Activated CD8-positive, alpha-beta T cell treated with anti-CD3 and anti-CD28 coated beads, Interleukin-2, amount 10 ng/mL, durations not matched to agents 7 days and 5 days (primary cell): Measurements from ENCODE around the gene NOX4. TPM values are rescaled to one million over a fixed set of nuclear protein-coding genes. Genes with fewer than 3 reads are reported as not detected.
"Not testable (repeated sequence)": the region's sequence is repeated elsewhere in the genome, so short reads cannot be mapped to it uniquely, and the experiment has no call there.

ENCODE experiments used
- ATAC-seq: fragments of 150-1000 bp; cut with Tn5 transposase; one replicate; pipeline ENCODE4 v1.10.0; 2021; ENCODE audit warnings: moderate library complexity
- CTCF ChIA-PET: fragments of 350-600 bp; sonication (Branson Sonifier 250); formaldehyde crosslinking; loops from one replicate; lab custom pipeline; 2021; ENCODE audit warnings: antibody characterized with exemption; lab: Charles Lee
- POLR2A ChIA-PET: fragments of 350-600 bp; sonication (Branson Sonifier 250); formaldehyde crosslinking; loops from one replicate; lab custom pipeline; 2021; ENCODE audit warnings: antibody characterized with exemption; lab: Charles Lee
- DNase-seq: peaks from one replicate; pipeline ENCODE4 v3.0.0-alpha.2; 2020
- H3K27ac Mint-ChIP-seq: one replicate; pipeline ENCODE4 v1.8.0; 2021; ENCODE audit warnings: mild to moderate bottlenecking, mixed read lengths
- H3K27me3 Mint-ChIP-seq: one replicate; pipeline ENCODE4 v1.8.0; 2021; ENCODE audit warnings: low read depth, mixed read lengths
- H3K36me3 Mint-ChIP-seq: one replicate; pipeline ENCODE4 v1.8.0; 2021; ENCODE audit warnings: low read depth, mixed read lengths
- H3K4me1 Mint-ChIP-seq: one replicate; pipeline ENCODE4 v1.8.0; 2021; ENCODE audit warnings: low read depth, mixed read lengths
- H3K4me3 Mint-ChIP-seq: one replicate; pipeline ENCODE4 v1.8.0; 2021; ENCODE audit warnings: mild to moderate bottlenecking, mixed read lengths
- H3K9me3 Mint-ChIP-seq: one replicate; pipeline ENCODE4 v1.8.0; 2022; ENCODE audit warnings: mixed read lengths; ENCODE audit not compliant: insufficient read depth
- total RNA-seq, 2 experiments: library from RNA; stranded (reverse); gene quantifications; one replicate each; pipeline ENCODE4 v1.2.3, GENCODE V29; 2021

NOX4 gene
- total RNA-seq, 2 experiments from 2014 or later: not detected

DNA sequence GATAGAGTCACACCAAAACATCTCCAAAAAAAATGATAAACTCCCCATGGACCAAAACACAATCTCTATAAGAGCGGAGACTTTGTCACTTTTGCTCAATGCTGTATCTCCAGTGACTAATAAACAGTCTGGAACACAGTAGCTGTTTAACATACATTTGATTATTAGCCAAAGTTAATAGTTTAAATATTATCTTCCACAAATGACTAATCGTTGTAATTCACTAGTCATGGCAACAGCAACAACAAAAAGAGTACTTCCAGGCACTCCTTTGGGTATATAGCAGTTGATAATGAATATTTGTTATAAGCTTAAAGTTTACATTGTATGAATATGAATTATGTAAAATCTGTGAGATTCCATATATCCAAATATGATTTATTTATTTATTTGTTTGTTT is 121.8 kb downstream of the NOX4 start:
- H3K4me3 Mint-ChIP-seq, POLR2A ChIA-PET, CTCF ChIA-PET, H3K9me3 Mint-ChIP-seq, H3K4me1 Mint-ChIP-seq, H3K27me3 Mint-ChIP-seq, H3K36me3 Mint-ChIP-seq, DNase-seq, H3K27ac Mint-ChIP-seq, ATAC-seq: not testable (repeated sequence)

DNA sequence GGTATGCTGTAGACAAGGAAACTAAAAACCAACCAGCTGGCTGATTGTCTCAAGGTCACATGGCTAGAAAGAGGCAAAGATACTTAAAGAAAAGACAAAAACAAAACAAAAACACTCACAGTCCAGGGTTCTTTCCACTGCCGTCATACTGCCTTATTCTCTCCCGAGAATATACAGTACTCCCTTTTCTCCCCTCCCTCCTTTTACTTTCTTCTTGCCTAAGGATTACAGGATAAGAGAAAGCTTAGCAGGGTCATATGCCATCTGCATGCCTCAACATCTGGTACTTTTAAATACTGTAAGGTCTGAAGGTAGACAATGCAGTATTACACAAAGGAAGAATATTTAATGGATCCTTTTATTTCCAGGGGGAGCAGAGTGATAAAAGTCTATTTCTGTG is 126.3 kb downstream of the NOX4 start:
- ATAC-seq, POLR2A ChIA-PET: not testable (repeated sequence)

DNA sequence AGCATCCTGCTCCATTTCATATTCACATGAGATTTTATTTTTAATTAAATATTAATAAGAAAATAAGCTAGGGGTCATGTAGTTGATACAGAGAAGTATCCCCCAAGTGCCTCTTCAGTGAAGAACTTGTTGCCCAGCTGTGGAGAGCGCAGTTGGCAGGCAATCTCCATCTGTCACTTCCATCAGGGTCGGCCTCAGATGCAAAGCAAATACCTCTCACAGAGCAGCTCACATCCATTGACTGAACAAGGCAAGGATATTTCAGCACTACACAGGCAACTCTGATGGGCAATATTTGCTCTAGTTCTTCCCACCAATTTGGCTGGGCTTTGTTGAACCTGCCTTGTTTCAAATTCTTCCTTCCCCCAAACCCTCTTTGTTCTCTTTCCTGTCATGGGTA is 129.4 kb downstream of the NOX4 start:
- Mint-ChIP-seq H3K4me1 (no peaks in the 10 kb centered on the region), H3K4me3 (no peak overlapping the region), H3K27me3 (no peaks in the 10 kb centered on the region), H3K9me3 (no peaks in the 10 kb centered on the region), H3K36me3 (no peaks in the 10 kb centered on the region), H3K27ac (no peak overlapping the region)
- ATAC-seq (no peak), DNase-seq (no peak)
- POLR2A ChIA-PET: no interaction called here
- CTCF ChIA-PET: no interaction called here

More for the DNA sequence above, 126.3 kb downstream of the NOX4 start:
- H3K27ac Mint-ChIP-seq, H3K27me3 Mint-ChIP-seq, H3K36me3 Mint-ChIP-seq, H3K4me3 Mint-ChIP-seq, H3K4me1 Mint-ChIP-seq, H3K9me3 Mint-ChIP-seq, CTCF ChIA-PET, DNase-seq: not testable (repeated sequence)

DNA sequence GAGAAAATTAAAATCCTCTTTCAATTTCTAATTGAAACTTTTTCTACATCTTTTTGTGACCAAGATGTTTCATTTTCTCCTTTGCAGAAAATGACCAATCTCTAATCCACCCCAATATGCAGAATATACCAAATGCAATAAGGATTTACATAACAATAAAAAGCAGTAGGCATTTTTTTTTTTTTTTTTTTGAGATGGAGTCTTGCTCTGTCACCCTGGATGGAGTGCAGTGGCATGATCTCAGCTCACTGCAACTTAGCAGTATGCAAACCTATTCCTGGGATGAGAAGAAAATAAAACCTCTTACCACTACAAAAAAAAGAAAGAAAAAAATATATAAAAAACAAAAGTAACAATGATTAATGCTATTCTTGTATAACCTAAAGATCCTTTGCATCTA is 132.0 kb downstream of the NOX4 start:
- H3K36me3 Mint-ChIP-seq, DNase-seq, H3K4me3 Mint-ChIP-seq, CTCF ChIA-PET, POLR2A ChIA-PET, H3K27me3 Mint-ChIP-seq, H3K4me1 Mint-ChIP-seq, ATAC-seq, H3K9me3 Mint-ChIP-seq, H3K27ac Mint-ChIP-seq: not testable (repeated sequence)

DNA sequence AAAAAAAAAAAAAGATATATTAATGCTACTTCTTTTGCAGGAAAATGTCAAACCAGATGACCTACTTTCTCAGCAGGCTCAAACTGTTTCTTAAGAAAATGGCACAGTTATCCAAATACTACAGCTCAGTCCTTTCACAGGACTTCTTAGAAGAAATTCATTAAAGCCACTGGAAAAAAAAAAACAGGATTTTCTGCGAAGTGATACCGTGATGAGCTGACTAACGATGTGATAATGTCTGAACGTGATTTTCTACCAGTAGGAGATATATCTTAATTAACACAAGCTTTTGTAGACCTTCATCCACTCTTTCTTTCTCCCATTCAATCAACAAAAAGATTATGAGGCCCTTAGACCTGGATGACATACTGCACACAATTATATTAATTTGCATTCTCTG is 132.4 kb downstream of the NOX4 start:
- H3K9me3 Mint-ChIP-seq: no peaks in the 10 kb centered on the region
- no peaks in the 10 kb centered on the region for H3K4me1 Mint-ChIP-seq
- H3K27me3 Mint-ChIP-seq: no peaks in the 10 kb centered on the region
- H3K36me3 Mint-ChIP-seq: no peaks in the 10 kb centered on the region
- ATAC-seq (no peak), DNase-seq (no peak)
- no peak overlapping the region for H3K4me3 Mint-ChIP-seq
- ChIA-PET CTCF (no interaction called here), POLR2A (no interaction called here)
- H3K27ac Mint-ChIP-seq: no peak overlapping the region

DNA sequence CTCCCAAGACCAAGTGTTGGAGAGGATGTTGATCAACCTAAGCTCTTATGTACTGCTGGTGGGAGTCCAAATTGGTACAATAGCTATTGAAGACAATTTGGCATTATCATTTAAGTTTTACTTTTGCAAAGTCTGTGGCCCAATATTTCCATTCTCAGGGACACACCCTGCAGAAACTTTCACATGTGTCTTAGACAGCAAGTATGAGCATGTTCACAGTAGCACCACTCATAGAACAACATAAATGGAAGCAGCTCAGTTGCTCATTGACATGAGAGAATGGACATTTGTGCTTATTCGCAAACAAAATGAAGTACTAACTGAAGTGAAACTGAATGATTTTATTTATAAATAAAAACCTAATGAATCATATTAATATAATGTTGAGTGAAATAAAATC is 135.5 kb downstream of the NOX4 start:
- no peaks in the 10 kb centered on the region for H3K9me3 Mint-ChIP-seq
- no peaks in the 10 kb centered on the region for H3K36me3 Mint-ChIP-seq
- ATAC-seq (no peak), DNase-seq (no peak)
- CTCF ChIA-PET: no interaction called here
- no peaks in the 10 kb centered on the region for H3K4me1 Mint-ChIP-seq
- POLR2A ChIA-PET: no interaction called here
- no peak overlapping the region for H3K27ac Mint-ChIP-seq
- no peak overlapping the region for H3K4me3 Mint-ChIP-seq
- no peaks in the 10 kb centered on the region for H3K27me3 Mint-ChIP-seq

DNA sequence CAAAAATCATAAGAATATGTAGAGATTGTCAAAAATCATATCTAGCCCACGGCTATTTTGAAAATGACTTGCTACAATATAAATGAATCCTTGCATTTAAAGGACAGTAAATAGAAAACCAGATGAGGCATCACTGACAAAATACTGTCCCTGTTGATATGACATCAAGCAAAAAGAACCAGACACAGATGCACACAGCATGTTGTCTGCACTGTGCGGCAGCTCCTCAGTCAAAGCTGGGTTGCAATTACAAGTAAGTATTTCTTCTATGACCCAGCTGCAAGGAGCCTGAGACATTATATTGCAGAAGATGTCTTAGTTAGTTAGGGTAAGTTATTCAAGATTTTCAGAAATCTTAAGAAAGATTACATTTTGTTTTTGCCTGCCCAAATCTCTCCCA is 136.7 kb downstream of the NOX4 start:
- CTCF ChIA-PET, H3K27me3 Mint-ChIP-seq: not testable (repeated sequence)

DNA sequence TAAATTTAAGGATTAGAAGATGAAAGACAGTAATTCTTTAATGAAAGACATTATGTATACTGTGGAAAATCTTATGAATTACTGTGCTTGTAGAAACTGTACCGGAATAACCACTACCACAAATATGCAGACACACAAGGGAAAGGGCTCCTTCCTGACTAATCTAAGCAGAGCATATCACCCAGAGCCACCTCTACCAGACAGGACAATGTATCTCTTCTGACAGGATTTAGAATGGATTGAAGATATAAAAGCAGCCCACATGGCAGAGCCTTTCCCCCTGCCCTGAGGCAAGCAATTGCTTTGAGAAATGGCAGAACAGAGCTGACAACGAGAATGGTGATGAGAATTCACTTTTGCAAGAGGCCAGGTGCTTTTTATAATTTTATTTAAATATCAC is 144.1 kb downstream of the NOX4 start:
- DNase-seq: no peak
- Mint-ChIP-seq H3K9me3 (no peaks in the 10 kb centered on the region), H3K27ac (no peak overlapping the region), H3K27me3 (no peaks in the 10 kb centered on the region), H3K4me1 (no peaks in the 10 kb centered on the region), H3K36me3 (no peaks in the 10 kb centered on the region), H3K4me3 (no peak overlapping the region)
- CTCF ChIA-PET: no interaction called here
- POLR2A ChIA-PET: no interaction called here
- ATAC-seq: no peak

More for the DNA sequence above, 136.7 kb downstream of the NOX4 start:
- POLR2A ChIA-PET, ATAC-seq, H3K4me1 Mint-ChIP-seq, H3K27ac Mint-ChIP-seq, DNase-seq, H3K9me3 Mint-ChIP-seq, H3K4me3 Mint-ChIP-seq, H3K36me3 Mint-ChIP-seq: not testable (repeated sequence)

DNA sequence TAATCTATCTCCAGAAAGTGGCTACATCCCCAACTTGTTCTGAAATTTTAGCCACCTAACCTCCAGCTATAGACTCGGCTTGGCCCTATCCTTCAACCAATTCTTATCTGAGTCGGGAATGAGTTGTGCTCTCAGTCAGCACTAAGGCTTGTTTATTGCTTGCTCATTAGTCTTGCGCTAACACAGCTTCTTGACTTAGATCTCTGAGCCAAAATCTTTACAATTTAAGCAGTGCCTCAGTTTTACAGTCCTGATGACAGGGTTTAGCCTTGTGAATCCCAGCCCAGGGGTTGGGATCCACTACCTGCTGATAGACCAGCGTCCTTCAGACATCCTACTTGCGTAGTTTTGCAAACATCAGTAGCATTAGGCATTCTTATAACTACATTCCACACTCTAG is 144.6 kb downstream of the NOX4 start:
- Mint-ChIP-seq H3K36me3 (no peaks in the 10 kb centered on the region), H3K27me3 (no peaks in the 10 kb centered on the region), H3K4me3 (no peak overlapping the region), H3K4me1 (no peaks in the 10 kb centered on the region), H3K27ac (no peak overlapping the region), H3K9me3 (no peaks in the 10 kb centered on the region)
- no peak for DNase-seq
- ATAC-seq: no peak
- POLR2A ChIA-PET: no interaction called here
- CTCF ChIA-PET: no interaction called here

DNA sequence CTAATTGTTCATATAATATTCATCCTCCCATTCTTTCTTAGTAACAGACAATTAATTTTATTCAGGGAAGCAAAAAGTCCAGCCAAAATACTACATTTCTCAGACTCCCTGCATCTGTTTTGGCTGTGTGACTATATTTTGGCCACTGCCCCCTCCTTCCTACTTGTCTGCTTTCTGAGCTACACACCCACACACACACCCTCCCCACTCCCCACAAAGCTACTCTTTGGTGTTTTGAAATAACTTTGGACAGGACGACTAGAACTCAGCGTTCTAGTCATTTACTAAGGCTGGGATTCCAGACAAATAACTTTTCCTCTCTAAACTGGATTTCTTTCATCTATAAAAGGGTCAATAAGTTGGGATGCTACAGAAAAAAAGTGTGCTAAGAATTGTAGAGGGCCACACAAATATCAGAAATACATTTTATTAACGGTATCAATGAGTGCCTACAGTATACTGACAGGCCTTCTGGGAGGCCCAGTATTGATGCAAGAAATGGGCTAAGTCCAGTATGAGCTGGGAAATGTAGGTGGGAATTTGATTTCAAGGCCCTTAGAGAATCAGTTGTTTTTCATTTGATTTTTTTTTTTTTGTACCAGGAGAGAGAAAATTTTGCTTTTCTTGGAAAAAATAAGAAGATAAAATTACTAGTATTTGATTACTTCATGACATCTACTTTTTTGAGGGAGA is 148.1 kb downstream of the NOX4 start:
- H3K36me3 Mint-ChIP-seq, ATAC-seq, H3K27me3 Mint-ChIP-seq, H3K9me3 Mint-ChIP-seq, H3K4me3 Mint-ChIP-seq, DNase-seq, H3K27ac Mint-ChIP-seq, CTCF ChIA-PET, POLR2A ChIA-PET, H3K4me1 Mint-ChIP-seq: not testable (repeated sequence)

DNA sequence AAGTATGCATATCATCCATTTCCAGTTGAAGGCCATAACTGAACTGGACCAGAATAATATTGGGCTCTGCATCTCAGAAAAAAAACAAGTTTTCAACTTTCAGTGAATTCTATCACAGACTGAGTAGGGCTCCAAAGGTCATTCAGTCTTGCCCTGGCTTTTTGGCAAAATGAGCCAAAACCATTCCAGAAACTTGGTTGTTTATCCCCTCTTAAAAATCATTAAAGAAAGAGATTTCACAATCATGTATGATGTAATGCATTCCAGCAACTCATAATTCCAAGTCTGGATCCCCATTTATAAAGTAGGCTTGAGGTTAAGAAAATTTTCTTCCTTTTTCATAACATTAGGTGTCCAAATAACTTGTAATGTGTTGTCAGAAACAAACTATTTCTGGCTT is 150.7 kb downstream of the NOX4 start:
- H3K27me3 Mint-ChIP-seq, H3K36me3 Mint-ChIP-seq, CTCF ChIA-PET, H3K27ac Mint-ChIP-seq, H3K9me3 Mint-ChIP-seq, H3K4me3 Mint-ChIP-seq, H3K4me1 Mint-ChIP-seq, DNase-seq, POLR2A ChIA-PET, ATAC-seq: not testable (repeated sequence)

DNA sequence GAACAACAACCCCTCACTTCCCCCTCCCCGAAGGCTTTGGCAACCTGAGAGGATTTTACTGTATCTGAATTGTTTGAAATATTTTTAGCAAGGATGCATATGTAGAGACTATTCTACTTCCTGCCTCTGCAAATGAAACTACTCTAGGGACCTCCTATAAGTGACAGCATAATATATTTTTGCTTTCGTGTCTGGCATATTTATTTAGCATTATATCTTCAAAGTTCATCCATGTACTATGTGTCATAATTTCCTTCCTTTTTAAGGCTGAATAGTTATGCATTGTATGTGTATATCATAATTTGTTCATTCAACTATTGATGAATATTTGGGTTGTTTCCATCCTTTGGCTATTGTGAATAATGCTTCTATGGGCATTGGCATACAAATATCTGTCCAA is 153.1 kb downstream of the NOX4 start:
- H3K4me3 Mint-ChIP-seq, POLR2A ChIA-PET, H3K4me1 Mint-ChIP-seq, ATAC-seq, H3K27ac Mint-ChIP-seq, DNase-seq, H3K9me3 Mint-ChIP-seq, H3K36me3 Mint-ChIP-seq, CTCF ChIA-PET, H3K27me3 Mint-ChIP-seq: not testable (repeated sequence)

DNA sequence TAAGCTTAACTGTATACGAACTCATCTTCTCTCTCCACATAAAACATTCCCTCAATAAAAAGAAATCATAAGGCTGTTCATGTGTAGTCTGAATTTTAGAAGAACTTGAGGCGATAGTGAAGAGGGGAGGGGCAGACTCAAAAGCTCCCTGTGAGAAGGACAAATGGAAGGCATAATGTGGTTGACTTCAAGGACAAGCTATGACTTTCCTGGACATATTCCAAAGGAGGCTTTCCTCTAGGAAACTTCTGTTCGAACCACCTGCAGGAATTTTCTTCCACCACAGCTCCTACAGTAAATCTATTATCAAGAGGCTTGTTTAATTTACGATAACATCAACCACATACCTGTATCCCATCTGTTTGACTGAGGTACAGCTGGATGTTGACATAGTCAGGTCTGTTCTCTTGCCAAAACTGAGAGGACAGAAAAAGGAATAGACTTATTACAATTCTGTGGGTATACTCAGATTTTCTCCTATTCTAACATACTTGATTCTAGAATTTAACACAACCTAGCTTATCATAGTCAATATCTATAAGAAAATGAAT is 154.0 kb downstream of the NOX4 start:
- H3K36me3 Mint-ChIP-seq, H3K4me1 Mint-ChIP-seq, H3K27ac Mint-ChIP-seq, CTCF ChIA-PET, H3K9me3 Mint-ChIP-seq, H3K4me3 Mint-ChIP-seq, H3K27me3 Mint-ChIP-seq, POLR2A ChIA-PET, DNase-seq, ATAC-seq: not testable (repeated sequence)
